Measurements from ENCODE around the gene MDK.

- TF ChIP-seq, protein P1, sequence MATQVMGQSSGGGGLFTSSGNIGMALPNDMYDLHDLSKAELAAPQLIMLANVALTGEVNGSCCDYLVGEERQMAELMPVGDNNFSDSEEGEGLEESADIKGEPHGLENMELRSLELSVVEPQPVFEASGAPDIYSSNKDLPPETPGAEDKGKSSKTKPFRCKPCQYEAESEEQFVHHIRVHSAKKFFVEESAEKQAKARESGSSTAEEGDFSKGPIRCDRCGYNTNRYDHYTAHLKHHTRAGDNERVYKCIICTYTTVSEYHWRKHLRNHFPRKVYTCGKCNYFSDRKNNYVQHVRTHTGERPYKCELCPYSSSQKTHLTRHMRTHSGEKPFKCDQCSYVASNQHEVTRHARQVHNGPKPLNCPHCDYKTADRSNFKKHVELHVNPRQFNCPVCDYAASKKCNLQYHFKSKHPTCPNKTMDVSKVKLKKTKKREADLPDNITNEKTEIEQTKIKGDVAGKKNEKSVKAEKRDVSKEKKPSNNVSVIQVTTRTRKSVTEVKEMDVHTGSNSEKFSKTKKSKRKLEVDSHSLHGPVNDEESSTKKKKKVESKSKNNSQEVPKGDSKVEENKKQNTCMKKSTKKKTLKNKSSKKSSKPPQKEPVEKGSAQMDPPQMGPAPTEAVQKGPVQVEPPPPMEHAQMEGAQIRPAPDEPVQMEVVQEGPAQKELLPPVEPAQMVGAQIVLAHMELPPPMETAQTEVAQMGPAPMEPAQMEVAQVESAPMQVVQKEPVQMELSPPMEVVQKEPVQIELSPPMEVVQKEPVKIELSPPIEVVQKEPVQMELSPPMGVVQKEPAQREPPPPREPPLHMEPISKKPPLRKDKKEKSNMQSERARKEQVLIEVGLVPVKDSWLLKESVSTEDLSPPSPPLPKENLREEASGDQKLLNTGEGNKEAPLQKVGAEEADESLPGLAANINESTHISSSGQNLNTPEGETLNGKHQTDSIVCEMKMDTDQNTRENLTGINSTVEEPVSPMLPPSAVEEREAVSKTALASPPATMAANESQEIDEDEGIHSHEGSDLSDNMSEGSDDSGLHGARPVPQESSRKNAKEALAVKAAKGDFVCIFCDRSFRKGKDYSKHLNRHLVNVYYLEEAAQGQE (IDR thresholded peaks at IDR 0.05; ENCODE audit: low read depth), result no peak
- TF ChIP-seq ZBTB7A (IDR thresholded peaks at IDR 0.05; ENCODE audit: low read depth), result no peak
- no peak for TF ChIP-seq TAF1 (IDR thresholded peaks at IDR 0.05; ENCODE audit: low read depth)
- TF ChIP-seq, protein P2, sequence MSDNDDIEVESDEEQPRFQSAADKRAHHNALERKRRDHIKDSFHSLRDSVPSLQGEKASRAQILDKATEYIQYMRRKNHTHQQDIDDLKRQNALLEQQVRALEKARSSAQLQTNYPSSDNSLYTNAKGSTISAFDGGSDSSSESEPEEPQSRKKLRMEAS (IDR thresholded peaks at IDR 0.05), result no peak
- TF ChIP-seq RAD21 (IDR thresholded peaks at IDR 0.05; ENCODE audit: low read depth), result no peak
- TF ChIP-seq CEBPB (IDR thresholded peaks at IDR 0.05), result no peak
- TF ChIP-seq CREB1 (IDR thresholded peaks at IDR 0.05; ENCODE audit: low read depth), result no peak
- no peak for TF ChIP-seq EP300 (IDR thresholded peaks at IDR 0.05; ENCODE audit: borderline replicate concordance)
- TF ChIP-seq TEAD4 (IDR thresholded peaks at IDR 0.05), result no peak
- TF ChIP-seq TCF12 (IDR thresholded peaks at IDR 0.05; ENCODE audit: low read depth), result no peak
- TF ChIP-seq USF1 (IDR thresholded peaks at IDR 0.05), result no peak
- no peak for TF ChIP-seq NFIC (IDR thresholded peaks at IDR 0.05)
Observed at GRCh38 chr11:46341454-46341853, 40.0 kb upstream of the MDK start.

Measured in Ishikawa (cell line).